HCT116 (cell line): ENCODE measurements around the gene LRRK1.

Experiments used
- EZH2 ChIP-seq: fragments of 200-600 bp; sonication (generic); IDR thresholded peaks from 2 replicates; pipeline ENCODE4 v1.6.1; 2017; ENCODE audit warnings: antibody characterized with exemption, mixed run types
- EZH2phosphoT487 ChIP-seq: fragments of 200-600 bp; IDR thresholded peaks from 2 replicates; pipeline ENCODE4 v1.6.1; 2018; ENCODE audit warnings: antibody characterized with exemption, borderline replicate concordance
- POLR2AphosphoS5 ChIP-seq: IDR thresholded peaks from 2 replicates; pipeline ENCODE4 v1.6.1; 2011; ENCODE audit warnings: mild to moderate bottlenecking, low read depth, low read length, moderate library complexity
- TCF7L2 ChIP-seq: IDR thresholded peaks from 2 replicates; pipeline ENCODE4 v1.7.0; 2011; ENCODE audit warnings: borderline replicate concordance, inconsistent platforms; ENCODE audit not compliant: insufficient read depth, insufficient read length; ENCODE audit errors: extremely low read depth
- TF ChIP-seq, protein P1 (sequence below), 3 experiments: fragments of 200-600 bp in 1 of 3; sonication (generic) in 1 of 3; IDR thresholded peaks in 2 of 3; conservative IDR thresholded peaks in 1 of 3; 2 replicates each; pipeline ENCODE4 v1.5.1; 2012 to 2017; ENCODE audit warnings: low read depth in 2 of 3, low read length in 2 of 3, antibody characterized with exemption in 1 of 3, borderline replicate concordance in 1 of 3, control low read depth in 1 of 3, mild to moderate bottlenecking in 1 of 3, mixed read lengths in 1 of 3, mixed run types in 1 of 3, moderate library complexity in 1 of 3; ENCODE audit not compliant: insufficient read depth in 1 of 3
- TF ChIP-seq, protein P2 (sequence below): IDR thresholded peaks from 2 replicates; pipeline ENCODE4 v1.6.1; 2012

DNA sequence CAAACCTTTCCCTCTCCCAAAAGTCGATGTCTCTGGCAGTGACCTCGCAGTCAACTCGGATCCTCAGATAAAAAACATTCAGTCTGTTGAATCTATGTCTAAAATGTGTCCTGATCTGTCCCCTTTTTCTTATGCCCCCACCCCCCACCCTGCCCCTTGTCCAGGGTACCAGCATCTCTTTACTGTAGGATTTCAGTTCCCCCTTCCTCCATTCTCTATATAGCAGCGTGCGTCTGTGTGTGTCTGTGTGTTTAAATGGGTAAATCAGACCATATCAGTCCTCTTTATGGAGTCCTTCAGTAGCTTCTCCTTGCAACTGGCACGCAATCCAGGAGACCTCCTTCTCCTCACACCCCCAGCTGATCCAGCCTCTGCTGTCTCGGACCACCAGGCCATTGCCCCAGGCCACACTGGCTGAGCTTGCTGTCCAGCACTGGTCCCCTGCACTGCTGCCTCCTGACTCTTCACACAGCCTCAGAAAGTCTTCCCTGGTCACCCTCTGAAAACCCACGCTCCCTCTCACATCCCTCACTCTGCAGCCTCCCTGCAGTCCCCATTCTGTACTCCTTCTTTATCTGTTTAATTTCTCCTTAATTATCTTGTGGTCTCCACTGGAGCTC lies 1.5 kb downstream of the LRRK1 start:
- TF ChIP-seq POLR2AphosphoS5 (no peak), EZH2 (no peak), EZH2phosphoT487 (no peak), TCF7L2 (no peak)
- TF ChIP-seq, protein P1, sequence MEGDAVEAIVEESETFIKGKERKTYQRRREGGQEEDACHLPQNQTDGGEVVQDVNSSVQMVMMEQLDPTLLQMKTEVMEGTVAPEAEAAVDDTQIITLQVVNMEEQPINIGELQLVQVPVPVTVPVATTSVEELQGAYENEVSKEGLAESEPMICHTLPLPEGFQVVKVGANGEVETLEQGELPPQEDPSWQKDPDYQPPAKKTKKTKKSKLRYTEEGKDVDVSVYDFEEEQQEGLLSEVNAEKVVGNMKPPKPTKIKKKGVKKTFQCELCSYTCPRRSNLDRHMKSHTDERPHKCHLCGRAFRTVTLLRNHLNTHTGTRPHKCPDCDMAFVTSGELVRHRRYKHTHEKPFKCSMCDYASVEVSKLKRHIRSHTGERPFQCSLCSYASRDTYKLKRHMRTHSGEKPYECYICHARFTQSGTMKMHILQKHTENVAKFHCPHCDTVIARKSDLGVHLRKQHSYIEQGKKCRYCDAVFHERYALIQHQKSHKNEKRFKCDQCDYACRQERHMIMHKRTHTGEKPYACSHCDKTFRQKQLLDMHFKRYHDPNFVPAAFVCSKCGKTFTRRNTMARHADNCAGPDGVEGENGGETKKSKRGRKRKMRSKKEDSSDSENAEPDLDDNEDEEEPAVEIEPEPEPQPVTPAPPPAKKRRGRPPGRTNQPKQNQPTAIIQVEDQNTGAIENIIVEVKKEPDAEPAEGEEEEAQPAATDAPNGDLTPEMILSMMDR (IDR thresholded peaks at IDR 0.05 in 2 of 3, conservative IDR thresholded peaks at IDR 0.05 in 1 of 3; ENCODE audit: borderline replicate concordance in 1 of 3, insufficient read depth in 1 of 3, low read depth in 2 of 3, low read length in 2 of 3) = no peak
- TF ChIP-seq, protein P2, sequence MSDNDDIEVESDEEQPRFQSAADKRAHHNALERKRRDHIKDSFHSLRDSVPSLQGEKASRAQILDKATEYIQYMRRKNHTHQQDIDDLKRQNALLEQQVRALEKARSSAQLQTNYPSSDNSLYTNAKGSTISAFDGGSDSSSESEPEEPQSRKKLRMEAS = no peak
